Measurements from ENCODE around the gene XRRA1.

GRCh38 chr11:74815966-74816365 lies 132.9 kb downstream of the XRRA1 start:
- TF ChIP-seq CTCF (IDR thresholded peaks at IDR 0.05) (no peak), POLR2A (IDR thresholded peaks at IDR 0.05) (no peak)
